ENCODE measurements around the gene RFX3. TPM values are rescaled to one million over a fixed set of nuclear protein-coding genes. Genes with fewer than 3 reads are reported as not detected.

The RFX3 gene
- total RNA-seq, 2 donors from 2014 or later: 23.6 to 27.1 TPM

DNA sequence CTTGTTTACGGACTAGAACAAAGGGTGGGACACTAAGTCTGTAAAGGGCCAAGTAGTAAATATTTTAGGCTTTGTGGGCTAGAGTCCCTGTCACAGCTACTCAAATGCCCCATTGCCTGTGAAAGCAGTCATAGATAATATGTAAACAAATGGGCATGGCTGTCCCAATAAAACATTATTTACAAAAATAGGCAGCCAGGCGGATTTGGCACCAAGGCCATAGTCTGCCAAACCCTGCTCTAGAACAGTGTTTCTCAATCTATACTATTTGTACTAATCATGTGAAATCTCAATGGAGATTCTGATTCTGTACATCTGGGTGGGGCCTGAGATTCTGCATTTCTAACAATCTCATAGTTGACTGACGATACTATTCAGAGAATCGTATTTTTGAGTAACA is 92.0 kb downstream of the RFX3 start:
- no peak for DNase-seq
- Mint-ChIP-seq H3K4me3 (no peak overlapping the region), H3K27me3 (no peaks in the 10 kb centered on the region), H3K36me3 (ENCODE audit: low read depth) (peaks cover 5% of the 10 kb centered on the region), H3K27ac (no peak overlapping the region), H3K4me1 (peaks cover 3% of the 10 kb centered on the region)
- no peaks in the 10 kb centered on the region for H3K9me3 ChIP-seq (ENCODE audit: control insufficient read depth, low read length, poor library complexity, severe bottlenecking)
- ATAC-seq: no peak

DNA sequence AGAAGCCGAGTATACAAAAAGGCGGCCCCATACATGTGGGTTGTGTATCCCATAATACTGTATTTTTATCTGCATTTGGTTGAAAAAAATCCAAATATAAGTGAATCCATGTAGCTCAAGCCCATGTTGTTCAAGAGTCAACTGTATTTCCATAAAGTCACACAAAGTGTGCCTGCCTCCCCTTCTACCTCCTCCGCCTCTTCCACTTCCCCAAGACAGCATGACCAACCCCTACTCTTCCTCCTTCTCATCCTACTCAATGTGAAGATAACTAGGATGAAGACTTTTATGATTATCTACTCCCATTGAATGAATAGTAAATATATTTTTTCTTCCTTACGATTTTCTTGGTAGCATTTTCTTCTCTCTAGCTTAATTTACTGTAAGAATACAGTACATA is 92.7 kb downstream of the RFX3 start:
- ATAC-seq: no peak
- no peaks in the 10 kb centered on the region for H3K27me3 Mint-ChIP-seq
- H3K27ac Mint-ChIP-seq: no peak overlapping the region
- peaks cover 3% of the 10 kb centered on the region for H3K4me1 Mint-ChIP-seq
- DNase-seq: no peak
- peaks cover 4% of the 10 kb centered on the region for H3K36me3 Mint-ChIP-seq (ENCODE audit: low read depth)
- no peaks in the 10 kb centered on the region for H3K9me3 ChIP-seq (ENCODE audit: control insufficient read depth, low read length, poor library complexity, severe bottlenecking)
- H3K4me3 Mint-ChIP-seq: no peak overlapping the region

DNA sequence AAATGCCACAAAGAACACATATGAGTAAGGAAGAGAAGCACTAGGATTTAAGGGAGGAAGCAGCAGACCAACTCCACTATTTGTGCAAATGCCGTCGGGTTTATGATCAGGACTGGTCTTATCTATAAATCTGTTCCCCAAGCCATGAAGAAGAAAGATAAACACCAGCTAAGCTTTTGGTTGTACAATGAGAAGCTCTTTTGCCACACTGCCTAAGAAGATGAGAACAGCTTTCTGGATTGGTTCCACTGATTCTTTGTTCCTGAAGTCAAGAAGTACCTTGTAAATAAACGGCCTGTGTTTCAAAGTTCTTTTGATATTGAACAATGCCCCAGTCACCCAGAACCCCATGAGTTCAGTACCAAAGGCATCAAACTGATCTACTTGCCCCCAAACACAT is 93.9 kb downstream of the RFX3 start:
- Mint-ChIP-seq H3K36me3 (ENCODE audit: low read depth) (peaks cover 6% of the 10 kb centered on the region), H3K4me1 (peaks cover 6% of the 10 kb centered on the region), H3K27me3 (no peaks in the 10 kb centered on the region), H3K27ac (no peak overlapping the region), H3K4me3 (no peak overlapping the region)
- no peak for DNase-seq
- H3K9me3 ChIP-seq (ENCODE audit: control insufficient read depth, low read length, poor library complexity, severe bottlenecking): no peaks in the 10 kb centered on the region
- ATAC-seq: no peak

DNA sequence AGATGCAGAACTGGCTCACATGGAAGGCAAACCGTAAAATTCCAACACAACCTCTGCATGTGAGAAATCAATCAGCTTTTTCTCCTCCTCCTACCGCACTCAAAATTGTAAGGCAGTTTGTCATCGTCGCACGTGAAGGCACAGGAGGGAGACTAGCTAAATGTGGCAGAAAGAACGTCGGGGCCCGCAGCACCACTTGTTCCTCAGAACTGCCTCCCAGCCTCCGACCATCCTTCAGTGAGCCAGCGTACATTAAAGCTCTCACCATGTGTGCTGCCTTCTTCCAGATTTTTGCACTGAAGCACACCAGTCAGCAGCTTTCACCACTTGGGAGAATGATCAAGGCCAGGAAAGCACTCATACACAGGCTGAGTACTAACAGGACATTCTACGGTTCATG is 105.9 kb downstream of the RFX3 start:
- ATAC-seq (no peak), DNase-seq (no peak)
- no peaks in the 10 kb centered on the region for H3K9me3 ChIP-seq (ENCODE audit: control insufficient read depth, low read length, poor library complexity, severe bottlenecking)
- Mint-ChIP-seq H3K4me1 (peaks cover 19% of the 10 kb centered on the region), H3K27ac (no peak overlapping the region), H3K4me3 (no peak overlapping the region), H3K36me3 (ENCODE audit: low read depth) (no peaks in the 10 kb centered on the region), H3K27me3 (no peaks in the 10 kb centered on the region)

DNA sequence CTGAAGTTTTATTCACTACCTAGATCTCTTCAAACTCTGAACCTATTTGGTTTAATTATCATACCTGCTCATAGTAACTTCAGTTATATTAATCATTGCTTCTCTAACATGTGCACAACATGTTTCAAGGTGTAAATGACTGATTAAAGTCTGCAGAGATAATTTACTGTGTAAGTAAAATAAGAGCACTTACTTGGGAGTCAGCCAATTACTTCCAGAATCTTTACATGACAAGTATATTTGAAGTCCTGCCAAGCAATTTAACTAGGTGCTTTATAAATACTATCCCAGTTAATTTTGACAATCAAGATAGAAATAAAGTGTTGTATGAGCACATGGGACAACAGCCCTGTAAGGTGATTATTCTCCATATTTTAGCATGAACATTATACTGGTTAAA is 109.9 kb downstream of the RFX3 start:
- no peak for DNase-seq
- Mint-ChIP-seq H3K4me1 (peaks cover 10% of the 10 kb centered on the region), H3K36me3 (ENCODE audit: low read depth) (no peaks in the 10 kb centered on the region), H3K27ac (no peak overlapping the region), H3K27me3 (no peaks in the 10 kb centered on the region), H3K4me3 (no peak overlapping the region)
- no peak for ATAC-seq
- H3K9me3 ChIP-seq (ENCODE audit: control insufficient read depth, low read length, poor library complexity, severe bottlenecking): no peaks in the 10 kb centered on the region

DNA sequence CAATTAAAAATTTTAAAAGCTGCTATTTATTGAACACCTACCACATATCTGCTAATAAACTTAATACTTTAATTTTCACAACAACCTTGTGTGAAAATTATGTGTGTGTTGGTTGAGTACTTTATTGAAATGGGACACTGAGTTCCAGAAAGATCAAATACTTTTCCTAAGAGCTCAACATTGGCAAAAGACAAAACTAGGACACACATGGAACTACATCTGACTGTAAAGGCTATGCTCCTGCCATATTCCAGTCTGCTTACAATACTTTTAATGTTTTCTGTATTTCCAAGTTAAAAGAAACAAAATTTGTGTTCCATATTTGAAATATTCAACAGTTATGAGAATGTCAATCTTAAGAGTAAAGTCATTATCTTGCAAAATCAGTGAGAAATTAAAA is 111.8 kb downstream of the RFX3 start:
- no peaks in the 10 kb centered on the region for H3K9me3 ChIP-seq (ENCODE audit: control insufficient read depth, low read length, poor library complexity, severe bottlenecking)
- Mint-ChIP-seq H3K27me3 (no peaks in the 10 kb centered on the region), H3K4me1 (peaks cover 11% of the 10 kb centered on the region), H3K36me3 (ENCODE audit: low read depth) (no peaks in the 10 kb centered on the region), H3K4me3 (no peak overlapping the region), H3K27ac (no peak overlapping the region)
- ATAC-seq: no peak
- DNase-seq: no peak

DNA sequence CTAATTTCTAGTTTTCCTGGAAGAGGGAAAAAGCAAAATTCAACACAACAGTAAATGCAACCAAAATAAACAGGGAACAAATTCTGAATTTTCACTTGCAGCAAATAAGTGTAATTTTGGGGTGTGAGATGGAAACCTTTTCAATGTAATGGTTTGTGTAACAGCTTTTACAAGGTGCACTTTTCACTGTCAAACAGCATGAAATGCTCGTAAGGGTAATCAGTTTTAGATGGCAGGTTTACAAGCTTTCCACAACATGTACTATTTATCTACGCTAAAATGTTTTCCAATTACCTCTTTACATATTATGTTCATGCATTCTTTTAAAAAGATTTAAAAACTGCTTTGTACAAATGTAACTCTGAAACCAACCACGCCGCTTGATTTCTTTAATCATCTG is 115.3 kb downstream of the RFX3 start:
- Mint-ChIP-seq H3K27me3 (no peaks in the 10 kb centered on the region), H3K4me3 (no peak overlapping the region), H3K4me1 (peaks cover 10% of the 10 kb centered on the region), H3K27ac (no peak overlapping the region), H3K36me3 (ENCODE audit: low read depth) (no peaks in the 10 kb centered on the region)
- DNase-seq (no peak), ATAC-seq (no peak)
- H3K9me3 ChIP-seq (ENCODE audit: control insufficient read depth, low read length, poor library complexity, severe bottlenecking): no peaks in the 10 kb centered on the region

DNA sequence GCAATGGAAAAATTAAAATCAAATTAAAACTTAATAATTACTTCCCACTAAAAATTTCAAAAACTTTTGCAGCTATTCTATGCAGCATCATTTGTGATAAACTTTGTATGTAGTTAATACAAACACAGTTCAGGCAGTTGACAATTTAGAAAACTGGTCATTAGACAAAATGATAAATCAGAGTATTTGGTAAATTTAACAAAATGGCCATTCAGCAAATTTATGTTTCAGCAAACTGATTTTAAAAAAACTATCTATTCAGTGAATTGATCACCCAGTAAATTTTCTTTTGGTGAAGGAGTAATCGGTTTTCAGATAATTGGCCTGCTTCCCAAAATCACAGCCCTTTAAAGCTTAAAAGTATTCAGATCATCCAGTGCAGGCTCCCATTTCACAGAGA is 116.3 kb downstream of the RFX3 start:
- H3K9me3 ChIP-seq (ENCODE audit: control insufficient read depth, low read length, poor library complexity, severe bottlenecking): no peaks in the 10 kb centered on the region
- H3K4me1 Mint-ChIP-seq: peaks cover 17% of the 10 kb centered on the region
- H3K27me3 Mint-ChIP-seq: no peaks in the 10 kb centered on the region
- H3K4me3 Mint-ChIP-seq: no peak overlapping the region
- no peaks in the 10 kb centered on the region for H3K36me3 Mint-ChIP-seq (ENCODE audit: low read depth)
- no peak overlapping the region for H3K27ac Mint-ChIP-seq
- DNase-seq: no peak
- no peak for ATAC-seq

DNA sequence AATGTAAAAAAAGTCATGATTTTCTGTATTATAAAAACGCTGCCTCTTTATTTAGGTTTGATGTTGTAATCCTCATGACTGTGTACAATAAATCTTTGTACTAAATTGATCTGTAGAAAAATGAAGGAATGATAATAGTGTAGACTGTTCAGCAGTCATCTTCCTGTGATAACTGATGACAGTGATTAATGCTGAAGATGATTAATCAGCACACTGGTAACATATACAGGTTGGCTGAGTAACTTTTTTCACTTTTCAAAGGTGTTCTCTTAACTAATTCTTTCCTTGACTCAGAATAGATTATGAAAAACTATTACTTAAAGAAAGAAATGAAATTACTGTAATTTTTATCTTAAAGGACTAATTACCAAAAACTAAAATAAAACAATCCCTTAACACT is 122.5 kb downstream of the RFX3 start:
- no peaks in the 10 kb centered on the region for H3K36me3 Mint-ChIP-seq (ENCODE audit: low read depth)

DNA sequence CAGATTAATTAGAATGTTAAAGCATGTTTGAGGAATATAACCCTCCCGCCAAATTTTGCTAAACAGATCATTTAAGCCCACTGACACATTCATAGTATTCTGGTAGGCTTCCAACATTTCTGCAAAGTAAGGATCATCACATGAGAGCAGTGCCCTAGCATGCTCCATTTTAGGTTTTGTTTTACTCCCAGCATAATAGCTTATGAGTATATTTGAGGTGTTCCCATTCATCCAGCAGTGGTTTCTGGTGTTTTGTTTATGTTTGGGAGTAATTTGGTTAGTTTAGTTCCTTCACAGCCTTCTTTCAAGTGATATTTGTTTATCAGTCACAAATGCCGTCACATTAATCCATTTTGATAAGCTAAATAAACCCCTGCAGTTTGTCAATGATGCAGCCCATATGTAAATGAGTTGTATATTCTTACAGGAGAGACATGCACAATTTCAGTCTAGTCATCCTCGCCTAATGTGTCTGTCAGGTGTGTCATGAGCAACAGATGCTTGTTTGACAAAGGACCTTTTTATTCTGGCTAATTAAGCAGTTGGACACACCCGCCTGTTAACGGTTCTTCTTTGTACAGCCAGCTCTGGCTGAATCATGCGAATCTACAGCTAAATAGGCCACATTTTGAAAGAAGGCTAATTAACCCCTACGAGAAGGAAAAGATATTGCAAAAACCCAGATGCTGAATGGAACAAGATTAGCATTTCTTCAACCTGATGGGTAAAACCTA is 124.4 kb downstream of the RFX3 start:
- H3K27ac Mint-ChIP-seq: no peak overlapping the region
- DNase-seq (no peak), ATAC-seq (no peak)
- H3K9me3 ChIP-seq (ENCODE audit: control insufficient read depth, low read length, poor library complexity, severe bottlenecking): no peaks in the 10 kb centered on the region
- H3K4me3 Mint-ChIP-seq: no peak overlapping the region
- H3K27me3 Mint-ChIP-seq: no peaks in the 10 kb centered on the region
- peaks cover 22% of the 10 kb centered on the region for H3K4me1 Mint-ChIP-seq
- H3K36me3 Mint-ChIP-seq (ENCODE audit: low read depth): no peaks in the 10 kb centered on the region

More for the DNA sequence above, 122.5 kb downstream of the RFX3 start:
- H3K4me3 Mint-ChIP-seq: no peak overlapping the region
- no peaks in the 10 kb centered on the region for H3K9me3 ChIP-seq (ENCODE audit: control insufficient read depth, low read length, poor library complexity, severe bottlenecking)
- H3K27ac Mint-ChIP-seq: no peak overlapping the region
- H3K4me1 Mint-ChIP-seq: peaks cover 17% of the 10 kb centered on the region
- no peaks in the 10 kb centered on the region for H3K27me3 Mint-ChIP-seq
- no peak for DNase-seq
- no peak for ATAC-seq

DNA sequence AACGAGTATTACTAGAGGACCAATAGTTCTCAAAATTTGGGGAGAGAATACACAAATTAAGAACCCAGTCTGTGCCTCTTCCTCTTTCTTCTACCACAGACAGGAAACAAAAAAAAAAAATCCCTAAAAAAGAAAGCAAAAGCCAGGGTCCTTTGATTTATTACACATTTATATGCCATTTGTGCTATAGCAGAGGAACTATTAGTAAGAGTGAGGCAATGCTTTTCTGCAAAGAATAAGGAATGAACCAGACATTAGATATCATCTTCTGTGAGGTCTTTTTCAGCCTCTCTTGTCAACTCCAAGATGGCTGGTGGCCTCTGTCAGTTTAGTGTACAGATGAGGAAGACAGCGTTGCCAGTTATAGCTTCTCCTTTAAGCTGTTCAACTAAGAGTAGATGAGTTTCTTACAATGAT is 127.6 kb downstream of the RFX3 start:
- Mint-ChIP-seq H3K36me3 (ENCODE audit: low read depth) (peaks cover 7% of the 10 kb centered on the region), H3K4me3 (peak overlapping the region; percentile 75), H3K4me1 (peaks cover 12% of the 10 kb centered on the region), H3K27ac (peak overlapping the region; percentile 69), H3K27me3 (no peaks in the 10 kb centered on the region)
- ATAC-seq (peak; percentile 55), DNase-seq (no peak)
- H3K9me3 ChIP-seq (ENCODE audit: control insufficient read depth, low read length, poor library complexity, severe bottlenecking): no peaks in the 10 kb centered on the region

DNA sequence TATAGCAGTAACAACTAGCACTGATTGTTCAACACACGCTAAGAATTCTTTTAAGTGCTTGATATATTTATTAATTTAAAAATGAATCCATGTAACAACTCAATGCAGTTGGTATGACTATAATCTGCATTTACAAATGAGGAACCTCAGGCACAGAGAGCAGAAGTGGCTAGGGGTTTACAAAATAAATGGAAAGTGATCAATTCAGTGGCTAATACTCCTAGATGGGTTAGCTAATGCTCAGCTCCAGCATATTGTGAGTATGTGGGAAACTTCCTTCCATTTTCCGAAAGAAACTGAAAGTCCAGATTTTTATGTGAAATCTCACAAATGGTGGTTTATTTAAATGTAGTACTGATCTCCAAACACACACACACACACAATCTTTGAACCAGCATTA is 128.0 kb downstream of the RFX3 start:
- peaks cover 7% of the 10 kb centered on the region for H3K36me3 Mint-ChIP-seq (ENCODE audit: low read depth)
- H3K4me3 Mint-ChIP-seq: peak overlapping the region; percentile 75
- no peaks in the 10 kb centered on the region for H3K27me3 Mint-ChIP-seq
- DNase-seq: no peak
- ATAC-seq: no peak
- peaks cover 12% of the 10 kb centered on the region for H3K4me1 Mint-ChIP-seq
- H3K27ac Mint-ChIP-seq: peak overlapping the region; percentile 69
- no peaks in the 10 kb centered on the region for H3K9me3 ChIP-seq (ENCODE audit: control insufficient read depth, low read length, poor library complexity, severe bottlenecking)

DNA sequence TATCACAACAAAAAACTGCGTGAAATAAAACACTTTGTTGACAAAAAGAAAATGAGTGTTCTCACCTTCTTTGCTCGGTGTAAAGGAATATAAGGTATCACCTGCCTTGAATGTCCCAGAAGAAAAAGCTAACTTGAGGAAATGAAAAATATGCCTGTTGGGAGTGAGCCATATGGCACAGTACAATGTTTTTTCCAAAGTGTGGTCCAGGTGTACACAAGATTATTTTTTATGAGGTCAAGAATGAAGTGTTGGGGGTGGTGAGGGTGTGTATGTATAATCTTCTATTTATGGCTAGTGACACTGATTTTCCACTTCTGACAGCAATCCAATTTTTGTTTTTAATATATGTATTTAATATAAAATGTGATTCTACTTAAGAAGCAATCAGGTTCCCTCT is 134.4 kb downstream of the RFX3 start:
- peaks cover 23% of the 10 kb centered on the region for H3K36me3 Mint-ChIP-seq (ENCODE audit: low read depth)
- H3K9me3 ChIP-seq (ENCODE audit: control insufficient read depth, low read length, poor library complexity, severe bottlenecking): no peaks in the 10 kb centered on the region

DNA sequence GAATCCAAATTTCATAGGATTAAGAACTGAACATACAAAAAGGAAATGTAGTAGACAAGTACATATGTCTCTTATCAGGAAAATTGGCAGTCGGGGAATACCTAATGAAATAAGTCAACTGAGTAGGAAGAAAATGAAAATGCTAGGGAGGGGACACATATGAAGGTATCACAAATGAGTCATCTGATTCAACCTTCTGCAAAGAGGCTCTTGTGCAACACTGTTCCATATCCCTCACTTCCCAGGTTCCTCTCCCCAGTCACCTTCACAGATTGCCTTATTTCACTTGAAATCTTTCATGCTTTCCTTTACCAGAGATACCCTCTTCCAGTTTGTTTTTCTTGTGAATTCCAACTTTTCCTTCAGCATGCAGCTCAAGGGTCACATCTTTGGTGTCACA is 139.0 kb downstream of the RFX3 start:
- DNase-seq (no peak), ATAC-seq (no peak)
- no peaks in the 10 kb centered on the region for H3K9me3 ChIP-seq (ENCODE audit: control insufficient read depth, low read length, poor library complexity, severe bottlenecking)
- no peak overlapping the region for H3K4me3 Mint-ChIP-seq
- no peak overlapping the region for H3K27ac Mint-ChIP-seq
- no peaks in the 10 kb centered on the region for H3K27me3 Mint-ChIP-seq
- peaks cover 10% of the 10 kb centered on the region for H3K36me3 Mint-ChIP-seq (ENCODE audit: low read depth)
- peaks cover 12% of the 10 kb centered on the region for H3K4me1 Mint-ChIP-seq

More for the DNA sequence above, 134.4 kb downstream of the RFX3 start:
- no peak for ATAC-seq
- Mint-ChIP-seq H3K4me3 (no peak overlapping the region), H3K27ac (no peak overlapping the region), H3K27me3 (no peaks in the 10 kb centered on the region), H3K4me1 (peaks cover 10% of the 10 kb centered on the region)
- DNase-seq: no peak
